IMR-90 (cell line): ENCODE data around the gene MBD3L4.

Source experiments
- BHLHE40 ChIP-seq: fragments of 150-350 bp; IDR thresholded peaks from 2 replicates; pipeline ENCODE4 v1.6.1; 2016; ENCODE audit warnings: mild to moderate bottlenecking, low read depth, low read length
- CEBPB ChIP-seq: IDR thresholded peaks from 2 replicates; pipeline ENCODE4 v1.6.1; 2012; ENCODE audit warnings: low read depth, low read length, improper control_type of control experiment
- CTCF ChIP-seq: conservative IDR thresholded peaks from 2 replicates; pipeline ENCODE4 v1.5.1; 2012; ENCODE audit warnings: mild to moderate bottlenecking, low read depth, low read length, improper control_type of control experiment
- FOS ChIP-seq: fragments of 150-350 bp; IDR thresholded peaks from 2 replicates; pipeline ENCODE4 v1.6.1; 2016; ENCODE audit warnings: low read depth, low read length
- MXI1 ChIP-seq: IDR thresholded peaks from 2 replicates; pipeline ENCODE4 v1.6.1; 2012; ENCODE audit warnings: low read depth, mild to moderate bottlenecking, low read length, moderate library complexity, borderline replicate concordance
- POLR2A ChIP-seq: IDR thresholded peaks from 2 replicates; pipeline ENCODE4 v1.6.1; 2012; ENCODE audit warnings: mild to moderate bottlenecking, low read depth, low read length
- RAD21 ChIP-seq: IDR thresholded peaks from 2 replicates; pipeline ENCODE4 v1.6.1; 2012; ENCODE audit warnings: low read length, improper control_type of control experiment
- RFX5 ChIP-seq: IDR thresholded peaks from 2 replicates; pipeline ENCODE4 v1.8.0; 2012; ENCODE audit warnings: low read depth, mild to moderate bottlenecking, low read length, moderate library complexity
- USF2 ChIP-seq: fragments of 150-350 bp; IDR thresholded peaks from 2 replicates; pipeline ENCODE4 v1.6.1; 2017; ENCODE audit warnings: mild to moderate bottlenecking, antibody characterized with exemption, low read length, low read depth

- TF ChIP-seq RAD21 (no peak), CEBPB (no peak), POLR2A (no peak), CTCF (no peak), FOS (no peak), BHLHE40 (no peak), MXI1 (no peak), USF2 (no peak), RFX5 (no peak)
Measured at GRCh38 chr19:7074705-7075282, 34.8 kb upstream of the MBD3L4 start.
